ENCODE data around the gene FBLL1. TPM values are rescaled to one million over a fixed set of nuclear protein-coding genes. Genes with fewer than 3 reads are reported as not detected.

Gene FBLL1
- total and polyA plus RNA-seq, 9 of the 15 experiments (the other 6 are each of a cell fraction or from before 2014, with no cell fraction given), result not detected

DNA sequence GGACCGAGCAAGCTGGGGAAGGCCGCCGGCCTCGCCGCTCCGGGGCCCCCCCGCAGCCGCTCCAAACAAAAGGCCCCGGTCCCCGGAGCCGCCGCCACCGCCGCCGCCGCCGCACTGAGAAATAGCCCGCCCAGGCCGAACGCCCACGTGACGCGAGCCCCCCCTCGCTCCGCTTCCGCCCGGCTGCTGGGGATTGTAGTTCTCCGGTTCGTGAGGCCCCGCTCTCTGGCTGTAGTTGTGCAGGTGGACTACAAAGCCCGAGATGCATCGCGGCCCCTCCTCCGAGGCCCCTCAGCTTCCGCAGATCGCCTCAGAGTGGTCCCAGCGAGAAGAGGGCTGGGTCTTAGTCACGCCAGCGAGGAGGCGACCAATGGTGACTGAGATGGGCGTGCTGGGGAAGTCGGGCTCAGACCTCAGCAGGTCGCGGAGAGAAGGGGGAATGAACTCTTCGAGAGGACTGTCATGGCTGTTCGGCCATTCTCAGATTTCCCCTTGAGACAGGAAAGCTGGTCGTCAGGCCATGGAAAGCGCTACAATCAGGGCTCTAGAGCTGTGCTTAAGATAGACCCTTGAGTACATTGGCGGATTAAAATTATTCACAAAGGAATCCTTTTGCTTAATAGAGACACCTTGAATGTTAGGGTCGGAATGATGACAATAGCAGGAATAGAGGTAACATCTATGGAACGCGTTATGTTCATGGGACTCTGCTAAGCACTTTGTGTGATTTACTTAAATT is 50.6 kb downstream of the FBLL1 start (continued):
- TF ChIP-seq RCOR1 (IDR thresholded peaks at IDR 0.05; ENCODE audit: borderline replicate concordance in 1 of 2, low read depth in 2 of 2, low read length in 2 of 2) (peak in 1 of 2 experiments; percentile 64; a peak in 2 of 4 replicates), ZBTB7A (IDR thresholded peaks at IDR 0.05; ENCODE audit: borderline replicate concordance, control insufficient read depth, low read depth, low read length) (peak; percentile 43; the same call in 1 of the 2 replicates), ZNF124 (CRISPR knock-in tag; IDR thresholded peaks at IDR 0.05) (no peak), GTF2A2 (tag; IDR thresholded peaks at IDR 0.05) (no peak), ADNP (tag; IDR thresholded peaks at IDR 0.05) (no peak), BRCA1 (IDR thresholded peaks at IDR 0.05) (no peak), BRCA1 (CRISPR knock-in tag; IDR thresholded peaks at IDR 0.05) (no peak), ZBED1 (IDR thresholded peaks at IDR 0.05) (no peak), ZNF12 (CRISPR knock-in tag; IDR thresholded peaks at IDR 0.05) (peak; percentile 71), MAZ (CRISPR knock-in tag; conservative IDR thresholded peaks at IDR 0.05 in 1 of 2, IDR thresholded peaks at IDR 0.05 in 1 of 2) (peak; percentile 84 to 96), BACH1 (tag; IDR thresholded peaks at IDR 0.05) (no peak), MYNN (IDR thresholded peaks at IDR 0.05) (no peak), MYNN (CRISPR knock-in tag; IDR thresholded peaks at IDR 0.05) (no peak), ZNF282 (CRISPR knock-in tag; IDR thresholded peaks at IDR 0.05) (no peak), SRSF7 (optimal IDR thresholded peaks at IDR 0.05; ENCODE audit: low read depth, low read length) (no peak), ETV6 (IDR thresholded peaks at IDR 0.05; ENCODE audit: borderline replicate concordance in 1 of 2, low read depth in 2 of 2, low read length in 1 of 2) (no peak), ETV6 (CRISPR knock-in tag; IDR thresholded peaks at IDR 0.05; ENCODE audit: borderline replicate concordance) (no peak), NFRKB (IDR thresholded peaks at IDR 0.05; ENCODE audit: low read depth) (peak; percentile 98), HDAC8 (tag; IDR thresholded peaks at IDR 0.05) (0 out of 2 replicates have a peak, but pooled peaks have one; percentile 1), ZNF79 (CRISPR knock-in tag; IDR thresholded peaks at IDR 0.05; ENCODE audit: low read depth) (no peak), ZNF354B (CRISPR knock-in tag; IDR thresholded peaks at IDR 0.05) (0 out of 2 replicates have a peak, but pooled peaks have one; percentile 27)
- TF ChIP-seq, protein P1, sequence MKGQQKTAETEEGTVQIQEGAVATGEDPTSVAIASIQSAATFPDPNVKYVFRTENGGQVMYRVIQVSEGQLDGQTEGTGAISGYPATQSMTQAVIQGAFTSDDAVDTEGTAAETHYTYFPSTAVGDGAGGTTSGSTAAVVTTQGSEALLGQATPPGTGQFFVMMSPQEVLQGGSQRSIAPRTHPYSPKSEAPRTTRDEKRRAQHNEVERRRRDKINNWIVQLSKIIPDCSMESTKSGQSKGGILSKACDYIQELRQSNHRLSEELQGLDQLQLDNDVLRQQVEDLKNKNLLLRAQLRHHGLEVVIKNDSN (CRISPR knock-in tag; IDR thresholded peaks at IDR 0.05), result peak; percentile 98
- TF ChIP-seq, protein P2, sequence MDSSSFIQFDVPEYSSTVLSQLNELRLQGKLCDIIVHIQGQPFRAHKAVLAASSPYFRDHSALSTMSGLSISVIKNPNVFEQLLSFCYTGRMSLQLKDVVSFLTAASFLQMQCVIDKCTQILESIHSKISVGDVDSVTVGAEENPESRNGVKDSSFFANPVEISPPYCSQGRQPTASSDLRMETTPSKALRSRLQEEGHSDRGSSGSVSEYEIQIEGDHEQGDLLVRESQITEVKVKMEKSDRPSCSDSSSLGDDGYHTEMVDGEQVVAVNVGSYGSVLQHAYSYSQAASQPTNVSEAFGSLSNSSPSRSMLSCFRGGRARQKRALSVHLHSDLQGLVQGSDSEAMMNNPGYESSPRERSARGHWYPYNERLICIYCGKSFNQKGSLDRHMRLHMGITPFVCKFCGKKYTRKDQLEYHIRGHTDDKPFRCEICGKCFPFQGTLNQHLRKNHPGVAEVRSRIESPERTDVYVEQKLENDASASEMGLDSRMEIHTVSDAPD (CRISPR knock-in tag; IDR thresholded peaks at IDR 0.05), result no peak
- TF ChIP-seq, protein P3, sequence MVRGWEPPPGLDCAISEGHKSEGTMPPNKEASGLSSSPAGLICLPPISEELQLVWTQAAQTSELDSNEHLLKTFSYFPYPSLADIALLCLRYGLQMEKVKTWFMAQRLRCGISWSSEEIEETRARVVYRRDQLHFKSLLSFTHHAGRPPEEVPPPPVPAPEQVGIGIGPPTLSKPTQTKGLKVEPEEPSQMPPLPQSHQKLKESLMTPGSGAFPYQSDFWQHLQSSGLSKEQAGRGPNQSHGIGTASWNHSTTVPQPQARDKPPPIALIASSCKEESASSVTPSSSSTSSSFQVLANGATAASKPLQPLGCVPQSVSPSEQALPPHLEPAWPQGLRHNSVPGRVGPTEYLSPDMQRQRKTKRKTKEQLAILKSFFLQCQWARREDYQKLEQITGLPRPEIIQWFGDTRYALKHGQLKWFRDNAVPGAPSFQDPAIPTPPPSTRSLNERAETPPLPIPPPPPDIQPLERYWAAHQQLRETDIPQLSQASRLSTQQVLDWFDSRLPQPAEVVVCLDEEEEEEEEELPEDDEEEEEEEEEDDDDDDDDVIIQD (CRISPR knock-in tag; IDR thresholded peaks at IDR 0.05), result no peak
- TF ChIP-seq, protein P4, sequence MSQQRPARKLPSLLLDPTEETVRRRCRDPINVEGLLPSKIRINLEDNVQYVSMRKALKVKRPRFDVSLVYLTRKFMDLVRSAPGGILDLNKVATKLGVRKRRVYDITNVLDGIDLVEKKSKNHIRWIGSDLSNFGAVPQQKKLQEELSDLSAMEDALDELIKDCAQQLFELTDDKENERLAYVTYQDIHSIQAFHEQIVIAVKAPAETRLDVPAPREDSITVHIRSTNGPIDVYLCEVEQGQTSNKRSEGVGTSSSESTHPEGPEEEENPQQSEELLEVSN (IDR thresholded peaks at IDR 0.05; ENCODE audit: borderline replicate concordance in 1 of 2, extremely low read depth in 1 of 2, insufficient read depth in 1 of 2, insufficient read length in 1 of 2, low read depth in 1 of 2, low read length in 1 of 2, poor library complexity in 1 of 2, severe bottlenecking in 1 of 2), result peak in 1 of 2 experiments; percentile 42

All from K562 (cell line).